PFSK-1 (cell line): ENCODE results near the gene ACVR1.

Source experiments
- POLR2AphosphoS5 ChIP-seq: IDR thresholded peaks from 2 replicates; pipeline ENCODE4 v1.6.1; 2012; ENCODE audit warnings: low read depth, mild to moderate bottlenecking, control low read depth, low read length, moderate library complexity
- TAF1 ChIP-seq: IDR thresholded peaks from 2 replicates; pipeline ENCODE4 v1.6.1; 2012; ENCODE audit warnings: low read length, control low read depth, borderline replicate concordance; ENCODE audit not compliant: insufficient read depth
- TF ChIP-seq, protein P1 (sequence below), 2 experiments: IDR thresholded peaks; 2 replicates each; pipeline versions ENCODE4 v1.6.1 to v1.8.0; 2011 to 2012; ENCODE audit warnings: low read depth in 2 of 2, low read length in 2 of 2, control low read depth in 1 of 2, inconsistent platforms in 1 of 2, mild to moderate bottlenecking in 1 of 2, moderate library complexity in 1 of 2; ENCODE audit not compliant: insufficient read depth in 1 of 2

DNA sequence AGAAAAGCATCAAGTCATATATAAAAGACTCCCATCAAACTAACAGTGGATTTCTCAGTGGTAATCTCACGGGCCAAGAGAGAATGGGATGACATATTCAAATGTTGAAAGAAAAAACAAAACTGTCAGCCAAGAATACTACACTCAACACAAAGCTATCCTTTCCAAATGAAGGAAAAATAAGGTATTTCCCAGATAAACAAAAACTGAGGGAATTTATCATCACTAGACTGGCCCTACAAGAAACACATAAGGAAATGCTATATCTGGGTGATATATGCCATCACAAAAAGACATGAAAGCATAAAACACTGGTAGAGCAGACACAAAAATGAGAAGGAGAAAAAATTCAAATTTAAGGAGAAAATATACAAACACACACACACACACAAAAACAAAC lies 118.6 kb downstream of the ACVR1 start:
- TF ChIP-seq, protein P1, sequence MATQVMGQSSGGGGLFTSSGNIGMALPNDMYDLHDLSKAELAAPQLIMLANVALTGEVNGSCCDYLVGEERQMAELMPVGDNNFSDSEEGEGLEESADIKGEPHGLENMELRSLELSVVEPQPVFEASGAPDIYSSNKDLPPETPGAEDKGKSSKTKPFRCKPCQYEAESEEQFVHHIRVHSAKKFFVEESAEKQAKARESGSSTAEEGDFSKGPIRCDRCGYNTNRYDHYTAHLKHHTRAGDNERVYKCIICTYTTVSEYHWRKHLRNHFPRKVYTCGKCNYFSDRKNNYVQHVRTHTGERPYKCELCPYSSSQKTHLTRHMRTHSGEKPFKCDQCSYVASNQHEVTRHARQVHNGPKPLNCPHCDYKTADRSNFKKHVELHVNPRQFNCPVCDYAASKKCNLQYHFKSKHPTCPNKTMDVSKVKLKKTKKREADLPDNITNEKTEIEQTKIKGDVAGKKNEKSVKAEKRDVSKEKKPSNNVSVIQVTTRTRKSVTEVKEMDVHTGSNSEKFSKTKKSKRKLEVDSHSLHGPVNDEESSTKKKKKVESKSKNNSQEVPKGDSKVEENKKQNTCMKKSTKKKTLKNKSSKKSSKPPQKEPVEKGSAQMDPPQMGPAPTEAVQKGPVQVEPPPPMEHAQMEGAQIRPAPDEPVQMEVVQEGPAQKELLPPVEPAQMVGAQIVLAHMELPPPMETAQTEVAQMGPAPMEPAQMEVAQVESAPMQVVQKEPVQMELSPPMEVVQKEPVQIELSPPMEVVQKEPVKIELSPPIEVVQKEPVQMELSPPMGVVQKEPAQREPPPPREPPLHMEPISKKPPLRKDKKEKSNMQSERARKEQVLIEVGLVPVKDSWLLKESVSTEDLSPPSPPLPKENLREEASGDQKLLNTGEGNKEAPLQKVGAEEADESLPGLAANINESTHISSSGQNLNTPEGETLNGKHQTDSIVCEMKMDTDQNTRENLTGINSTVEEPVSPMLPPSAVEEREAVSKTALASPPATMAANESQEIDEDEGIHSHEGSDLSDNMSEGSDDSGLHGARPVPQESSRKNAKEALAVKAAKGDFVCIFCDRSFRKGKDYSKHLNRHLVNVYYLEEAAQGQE (IDR thresholded peaks at IDR 0.05; ENCODE audit: insufficient read depth in 1 of 2, low read depth in 2 of 2, low read length in 2 of 2) = no peak
- no peak for TF ChIP-seq POLR2AphosphoS5
- no peak for TF ChIP-seq TAF1
